Measurements from ENCODE around the gene PTGER1. TPM values are rescaled to one million over a fixed set of nuclear protein-coding genes. Genes with fewer than 3 reads are reported as not detected.

PTGER1 gene
- total and polyA plus RNA-seq, 10 of the 15 experiments (the other 5 are each of a cell fraction or from before 2014, with no cell fraction given) = not detected

DNA sequence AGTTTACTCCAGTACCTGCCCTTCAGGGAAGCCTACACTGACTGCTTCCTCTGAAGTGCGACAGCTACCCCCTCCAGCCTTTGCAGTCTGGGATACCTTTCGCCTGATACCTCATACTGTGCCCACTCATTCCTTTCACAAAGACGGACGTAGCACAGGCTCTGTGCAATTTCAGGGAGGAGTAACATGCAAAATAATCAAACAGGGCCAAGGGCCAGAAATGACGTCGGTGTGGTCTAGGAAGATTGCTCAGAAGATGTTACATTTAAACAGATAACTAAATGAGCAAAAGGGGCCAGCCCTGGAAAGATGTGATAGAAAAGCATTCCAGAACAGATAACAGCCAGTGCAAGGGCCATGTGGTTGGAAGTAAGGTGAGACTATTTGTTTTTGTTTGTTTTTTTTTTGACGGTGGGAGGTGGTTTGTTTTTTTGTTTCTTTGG, 49.4 kb downstream of the PTGER1 start:
- intact Hi-C loops (cut with micrococcal nuclease; ENCODE audit: unreplicated experiment) = no loop called here
- BruUV-seq (replicated peaks) = no TSS peak
- no peak for FAIRE-seq

More for the DNA sequence above, 49.4 kb downstream of the PTGER1 start:
- WGBS (ENCODE audit: insufficient coverage, insufficient replicate concordance, low lambda C conversion rate, missing lambda C conversion rate) = 27% methylated on average over 7 of the region's 7 CpGs
- RAD21 ChIA-PET (ENCODE audit: unreplicated experiment) = no interaction called here
- peak; percentile 43 for ATAC-seq
- TF ChIP-seq MTA2 (IDR thresholded peaks at IDR 0.05; ENCODE audit: low read depth) (no peak), SREBF1 (IDR thresholded peaks at IDR 0.05; ENCODE audit: low read length) (no peak), NFYA (IDR thresholded peaks at IDR 0.05; ENCODE audit: borderline replicate concordance, low read depth, low read length) (no peak), EP300 (IDR thresholded peaks at IDR 0.05; ENCODE audit: borderline replicate concordance in 1 of 2, control insufficient read depth in 1 of 2, low read depth in 2 of 2, low read length in 2 of 2) (no peak), ZNF217 (IDR thresholded peaks at IDR 0.05) (no peak), EZH2 (IDR thresholded peaks at IDR 0.05; ENCODE audit: borderline replicate concordance, control insufficient read depth, low read depth, low read length) (no peak), MTA3 (IDR thresholded peaks at IDR 0.05; ENCODE audit: borderline replicate concordance, low read length) (no peak), NFYB (IDR thresholded peaks at IDR 0.05; ENCODE audit: insufficient read depth, low read depth, low read length) (no peak), SUZ12 (IDR thresholded peaks at IDR 0.05; ENCODE audit: unreplicated experiment) (no peak), WRNIP1 (IDR thresholded peaks at IDR 0.05; ENCODE audit: borderline replicate concordance, low read depth, low read length) (no peak), POLR2A (IDR thresholded peaks at IDR 0.05; ENCODE audit: low read depth, low read length) (no peak), CBX3 (IDR thresholded peaks at IDR 0.05; ENCODE audit: borderline replicate concordance, low read depth) (no peak), CEBPB (IDR thresholded peaks at IDR 0.05; ENCODE audit: borderline replicate concordance in 1 of 2, low read depth in 2 of 2, low read length in 2 of 2) (no peak), PAX5 (IDR thresholded peaks at IDR 0.05; ENCODE audit: borderline replicate concordance, low read depth, low read length) (no peak)
- TF ChIP-seq, protein P1, sequence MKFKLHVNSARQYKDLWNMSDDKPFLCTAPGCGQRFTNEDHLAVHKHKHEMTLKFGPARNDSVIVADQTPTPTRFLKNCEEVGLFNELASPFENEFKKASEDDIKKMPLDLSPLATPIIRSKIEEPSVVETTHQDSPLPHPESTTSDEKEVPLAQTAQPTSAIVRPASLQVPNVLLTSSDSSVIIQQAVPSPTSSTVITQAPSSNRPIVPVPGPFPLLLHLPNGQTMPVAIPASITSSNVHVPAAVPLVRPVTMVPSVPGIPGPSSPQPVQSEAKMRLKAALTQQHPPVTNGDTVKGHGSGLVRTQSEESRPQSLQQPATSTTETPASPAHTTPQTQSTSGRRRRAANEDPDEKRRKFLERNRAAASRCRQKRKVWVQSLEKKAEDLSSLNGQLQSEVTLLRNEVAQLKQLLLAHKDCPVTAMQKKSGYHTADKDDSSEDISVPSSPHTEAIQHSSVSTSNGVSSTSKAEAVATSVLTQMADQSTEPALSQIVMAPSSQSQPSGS (IDR thresholded peaks at IDR 0.05; ENCODE audit: low read length) = no peak
- TF ChIP-seq, protein P2, sequence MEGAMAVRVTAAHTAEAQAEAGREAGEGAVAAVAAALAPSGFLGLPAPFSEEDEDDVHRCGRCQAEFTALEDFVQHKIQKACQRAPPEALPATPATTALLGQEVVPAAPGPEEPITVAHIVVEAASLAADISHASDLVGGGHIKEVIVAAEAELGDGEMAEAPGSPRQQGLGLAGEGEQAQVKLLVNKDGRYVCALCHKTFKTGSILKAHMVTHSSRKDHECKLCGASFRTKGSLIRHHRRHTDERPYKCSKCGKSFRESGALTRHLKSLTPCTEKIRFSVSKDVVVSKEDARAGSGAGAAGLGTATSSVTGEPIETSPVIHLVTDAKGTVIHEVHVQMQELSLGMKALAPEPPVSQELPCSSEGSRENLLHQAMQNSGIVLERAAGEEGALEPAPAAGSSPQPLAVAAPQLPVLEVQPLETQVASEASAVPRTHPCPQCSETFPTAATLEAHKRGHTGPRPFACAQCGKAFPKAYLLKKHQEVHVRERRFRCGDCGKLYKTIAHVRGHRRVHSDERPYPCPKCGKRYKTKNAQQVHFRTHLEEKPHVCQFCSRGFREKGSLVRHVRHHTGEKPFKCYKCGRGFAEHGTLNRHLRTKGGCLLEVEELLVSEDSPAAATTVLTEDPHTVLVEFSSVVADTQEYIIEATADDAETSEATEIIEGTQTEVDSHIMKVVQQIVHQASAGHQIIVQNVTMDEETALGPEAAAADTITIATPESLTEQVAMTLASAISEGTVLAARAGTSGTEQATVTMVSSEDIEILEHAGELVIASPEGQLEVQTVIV (IDR thresholded peaks at IDR 0.05; ENCODE audit: borderline replicate concordance, partially characterized antibody) = no peak
- TF ChIP-seq, protein P3, sequence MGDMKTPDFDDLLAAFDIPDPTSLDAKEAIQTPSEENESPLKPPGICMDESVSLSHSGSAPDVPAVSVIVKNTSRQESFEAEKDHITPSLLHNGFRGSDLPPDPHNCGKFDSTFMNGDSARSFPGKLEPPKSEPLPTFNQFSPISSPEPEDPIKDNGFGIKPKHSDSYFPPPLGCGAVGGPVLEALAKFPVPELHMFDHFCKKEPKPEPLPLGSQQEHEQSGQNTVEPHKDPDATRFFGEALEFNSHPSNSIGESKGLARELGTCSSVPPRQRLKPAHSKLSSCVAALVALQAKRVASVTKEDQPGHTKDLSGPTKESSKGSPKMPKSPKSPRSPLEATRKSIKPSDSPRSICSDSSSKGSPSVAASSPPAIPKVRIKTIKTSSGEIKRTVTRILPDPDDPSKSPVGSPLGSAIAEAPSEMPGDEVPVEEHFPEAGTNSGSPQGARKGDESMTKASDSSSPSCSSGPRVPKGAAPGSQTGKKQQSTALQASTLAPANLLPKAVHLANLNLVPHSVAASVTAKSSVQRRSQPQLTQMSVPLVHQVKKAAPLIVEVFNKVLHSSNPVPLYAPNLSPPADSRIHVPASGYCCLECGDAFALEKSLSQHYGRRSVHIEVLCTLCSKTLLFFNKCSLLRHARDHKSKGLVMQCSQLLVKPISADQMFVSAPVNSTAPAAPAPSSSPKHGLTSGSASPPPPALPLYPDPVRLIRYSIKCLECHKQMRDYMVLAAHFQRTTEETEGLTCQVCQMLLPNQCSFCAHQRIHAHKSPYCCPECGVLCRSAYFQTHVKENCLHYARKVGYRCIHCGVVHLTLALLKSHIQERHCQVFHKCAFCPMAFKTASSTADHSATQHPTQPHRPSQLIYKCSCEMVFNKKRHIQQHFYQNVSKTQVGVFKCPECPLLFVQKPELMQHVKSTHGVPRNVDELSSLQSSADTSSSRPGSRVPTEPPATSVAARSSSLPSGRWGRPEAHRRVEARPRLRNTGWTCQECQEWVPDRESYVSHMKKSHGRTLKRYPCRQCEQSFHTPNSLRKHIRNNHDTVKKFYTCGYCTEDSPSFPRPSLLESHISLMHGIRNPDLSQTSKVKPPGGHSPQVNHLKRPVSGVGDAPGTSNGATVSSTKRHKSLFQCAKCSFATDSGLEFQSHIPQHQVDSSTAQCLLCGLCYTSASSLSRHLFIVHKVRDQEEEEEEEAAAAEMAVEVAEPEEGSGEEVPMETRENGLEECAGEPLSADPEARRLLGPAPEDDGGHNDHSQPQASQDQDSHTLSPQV (IDR thresholded peaks at IDR 0.05) = no peak
- Histone ChIP-seq H3K4me2 (ENCODE audit: control insufficient read depth, insufficient read depth) (no peak overlapping the region), H3K79me2 (ENCODE audit: control insufficient read depth, insufficient read depth, low read length) (no peaks in the 10 kb centered on the region), H4K20me1 (ENCODE audit: control insufficient read depth, insufficient read depth) (no peaks in the 10 kb centered on the region), H3K27me3 (replicated peaks in 1 of 2; ENCODE audit: control insufficient read depth in 2 of 2, insufficient read depth in 2 of 2, low read length in 1 of 2) (no peaks in the 10 kb centered on the region), H3K4me3 (no peak overlapping the region), H3K9ac (ENCODE audit: control insufficient read depth, insufficient read depth, low read length) (no peak overlapping the region), H2AFZ (ENCODE audit: control insufficient read depth, low read depth, low read length) (no peak overlapping the region), H3K36me3 (ENCODE audit: control insufficient read depth in 2 of 2, insufficient read depth in 2 of 2, low read length in 1 of 2) (no peaks in the 10 kb centered on the region), H3K4me1 (ENCODE audit: control insufficient read depth, insufficient read depth, low read length) (no peaks in the 10 kb centered on the region), H3K27ac (ENCODE audit: control insufficient read depth, insufficient read depth) (no peak overlapping the region), H3K9me3 (replicated peaks; ENCODE audit: control insufficient read depth, insufficient read depth, low read length) (no peaks in the 10 kb centered on the region)
- CTCF ChIA-PET = no interaction called here
- SMC1A ChIA-PET (ENCODE audit: uncharacterized antibody, unreplicated experiment) = no interaction called here
- POLR2A ChIA-PET = interaction anchor here (1.3 kb wide), 1 partner anchor 10 kb away, joined by 4 read pairs; no protein-coding TSS in a partner anchor
- DNase-seq (ENCODE audit: low read depth, low spot score) = no peak
- in situ Hi-C loops (cut with MboI) = no loop called here

Measured in GM12878 (cell line).